ENCODE measurements around the gene TSPAN31. TPM values are rescaled to one million over a fixed set of nuclear protein-coding genes. Genes with fewer than 3 reads are reported as not detected.

TSPAN31 gene
- total RNA-seq, 1 experiment from 2014 or later, result 64.1 TPM

- no peak for DNase-seq (ENCODE audit: low spot score)
These were observed 38.6 kb downstream of the TSPAN31 start for GRCh38 chr12:57783466-57783801.

GRCh38 chr12:57783861-57784260 is 39.0 kb downstream of the TSPAN31 start:
- no peak for DNase-seq (ENCODE audit: low spot score)

- DNase-seq (ENCODE audit: low spot score), result no peak
These were observed 49.1 kb downstream of the TSPAN31 start for GRCh38 chr12:57793920-57794319.

- no peak for DNase-seq (ENCODE audit: low spot score)
These were observed 50.5 kb downstream of the TSPAN31 start for GRCh38 chr12:57795354-57795753.

- DNase-seq (ENCODE audit: low spot score), result no peak
These were observed 52.2 kb downstream of the TSPAN31 start for GRCh38 chr12:57796996-57797395.

- DNase-seq (ENCODE audit: low spot score), result no peak
These were observed 53.1 kb downstream of the TSPAN31 start for GRCh38 chr12:57797933-57798332.

Other genes starting within 250 kb of the TSPAN31 start
- gene DDIT3, start 224.5 kb upstream of the TSPAN31 start, total RNA-seq (2014; rRNA removed; shearing (Covaris generic)), result 43.2 and 50.1 TPM in 2 replicates
- 1.5 and 3.1 TPM in 2 replicates for gene MBD6, start 222.2 kb upstream of the TSPAN31 start, total RNA-seq (2014; rRNA removed; shearing (Covaris generic))
- gene DCTN2, start 197.8 kb upstream of the TSPAN31 start, total RNA-seq (2014; rRNA removed; shearing (Covaris generic)), result 76.6 and 109 TPM in 2 replicates
- 0.27 TPM in 1 of 2 replicates, not detected in the other for gene KIF5A, start 195.0 kb upstream of the TSPAN31 start, total RNA-seq (2014; rRNA removed; shearing (Covaris generic))
- gene PIP4K2C, start 153.8 kb upstream of the TSPAN31 start, total RNA-seq (2014; rRNA removed; shearing (Covaris generic)), result 24.4 and 27.2 TPM in 2 replicates
- gene DTX3, start 140.2 kb upstream of the TSPAN31 start, total RNA-seq (2014; rRNA removed; shearing (Covaris generic)), result 7.3 and 10.7 TPM in 2 replicates
- 8.5 and 11.7 TPM in 2 replicates for gene ARHGEF25, start 133.6 kb upstream of the TSPAN31 start, total RNA-seq (2014; rRNA removed; shearing (Covaris generic))
- gene B4GALNT1, start 111.8 kb upstream of the TSPAN31 start, total RNA-seq (2014; rRNA removed; shearing (Covaris generic)), result 64.3 and 77.3 TPM in 2 replicates
- 221 and 235 TPM in 2 replicates for gene OS9, start 50.9 kb upstream of the TSPAN31 start, total RNA-seq (2014; rRNA removed; shearing (Covaris generic))
- 0.99 and 2.4 TPM in 2 replicates for gene AGAP2, start 6.3 kb upstream of the TSPAN31 start, total RNA-seq (2014; rRNA removed; shearing (Covaris generic))
- 298 and 323 TPM in 2 replicates for gene CDK4, start 7.3 kb downstream of the TSPAN31 start, total RNA-seq (2014; rRNA removed; shearing (Covaris generic))
- 5.5 and 7.3 TPM in 2 replicates for gene MARCHF9, start 10.1 kb downstream of the TSPAN31 start, total RNA-seq (2014; rRNA removed; shearing (Covaris generic))
- gene CYP27B1, start 22.0 kb downstream of the TSPAN31 start, total RNA-seq (2014; rRNA removed; shearing (Covaris generic)), result 0.48 TPM in 1 of 2 replicates, not detected in the other
- gene METTL1, start 27.1 kb downstream of the TSPAN31 start, total RNA-seq (2014; rRNA removed; shearing (Covaris generic)), result 2.5 and 8.1 TPM in 2 replicates
- 4.1 and 7.9 TPM in 2 replicates for gene EEF1AKMT3, start 27.6 kb downstream of the TSPAN31 start, total RNA-seq (2014; rRNA removed; shearing (Covaris generic))
- gene TSFM, start 37.7 kb downstream of the TSPAN31 start, total RNA-seq (2014; rRNA removed; shearing (Covaris generic)), result 41.3 and 58.6 TPM in 2 replicates
- gene AVIL, start 73.7 kb downstream of the TSPAN31 start, total RNA-seq (2014; rRNA removed; shearing (Covaris generic)), result 2.0 and 4.3 TPM in 2 replicates
- 36.1 and 44.8 TPM in 2 replicates for gene CTDSP2, start 101.7 kb downstream of the TSPAN31 start, total RNA-seq (2014; rRNA removed; shearing (Covaris generic))
- gene ATP23, start 196.5 kb downstream of the TSPAN31 start, total RNA-seq (2014; rRNA removed; shearing (Covaris generic)), result 28.7 and 30.0 TPM in 2 replicates